NK-92 treated with Interleukin-12 subunit alpha and Interleukin-12 subunit beta, amount 100 ng/mL, for 24 hours (cell line): ENCODE results near the gene CCDC33.

ENCODE experiments used
- DNase-seq: peaks from one replicate; lab custom pipeline; 2025; lab: John Stamatoyannopoulos, UW

The CCDC33 gene

DNA sequence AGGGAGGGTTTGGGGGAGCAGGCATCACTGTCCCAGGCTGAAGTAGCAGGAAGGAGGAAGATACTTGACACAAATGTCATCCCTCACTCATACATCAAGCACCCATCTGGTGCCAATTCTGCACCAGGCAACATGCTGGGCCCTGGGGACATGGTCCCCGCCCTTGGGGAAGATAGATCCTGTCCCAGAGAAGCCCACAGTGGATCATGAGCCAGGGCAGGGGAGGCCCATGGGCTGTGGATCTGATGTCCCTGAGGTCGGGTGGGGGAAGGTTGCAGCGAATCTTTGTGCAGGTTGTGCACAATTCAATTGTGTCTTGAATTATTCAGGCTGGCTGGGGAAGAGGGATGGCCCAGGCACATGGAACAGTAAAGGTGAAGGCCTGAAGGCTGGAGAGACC is 6.4 kb upstream of the CCDC33 start:
- DNase-seq: no peak

DNA sequence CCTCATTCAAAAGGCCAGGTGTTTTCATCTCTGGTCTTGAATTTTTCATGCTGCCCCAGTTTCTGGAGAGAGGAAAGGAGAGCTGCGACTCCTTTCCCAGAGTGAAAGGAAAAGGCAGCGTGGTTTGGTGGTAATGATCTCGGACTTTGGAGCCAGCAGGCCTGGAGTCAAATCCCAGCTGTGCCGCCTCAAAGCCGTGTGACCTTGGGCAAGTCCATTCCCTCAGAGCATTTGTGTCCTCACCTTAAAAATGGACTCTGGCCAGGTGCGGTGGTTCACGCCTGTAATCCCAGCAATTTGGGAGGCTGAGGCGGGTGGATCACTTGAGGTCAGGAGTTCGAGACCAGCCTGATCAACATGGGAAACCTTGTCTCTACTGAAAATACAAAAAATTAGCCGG is 4.7 kb upstream of the CCDC33 start:
- no peak for DNase-seq

- no peak for DNase-seq
Observed at GRCh38 chr15:74233373-74233772, 2.8 kb upstream of the CCDC33 start.

- no peak for DNase-seq
Observed at GRCh38 chr15:74233851-74234597, 2.1 kb upstream of the CCDC33 start.

- no peak for DNase-seq
Observed at GRCh38 chr15:74234598-74234875, 1.6 kb upstream of the CCDC33 start.

- DNase-seq: no peak
Observed at GRCh38 chr15:74239051-74239705, 3.1 kb downstream of the CCDC33 start.

DNA sequence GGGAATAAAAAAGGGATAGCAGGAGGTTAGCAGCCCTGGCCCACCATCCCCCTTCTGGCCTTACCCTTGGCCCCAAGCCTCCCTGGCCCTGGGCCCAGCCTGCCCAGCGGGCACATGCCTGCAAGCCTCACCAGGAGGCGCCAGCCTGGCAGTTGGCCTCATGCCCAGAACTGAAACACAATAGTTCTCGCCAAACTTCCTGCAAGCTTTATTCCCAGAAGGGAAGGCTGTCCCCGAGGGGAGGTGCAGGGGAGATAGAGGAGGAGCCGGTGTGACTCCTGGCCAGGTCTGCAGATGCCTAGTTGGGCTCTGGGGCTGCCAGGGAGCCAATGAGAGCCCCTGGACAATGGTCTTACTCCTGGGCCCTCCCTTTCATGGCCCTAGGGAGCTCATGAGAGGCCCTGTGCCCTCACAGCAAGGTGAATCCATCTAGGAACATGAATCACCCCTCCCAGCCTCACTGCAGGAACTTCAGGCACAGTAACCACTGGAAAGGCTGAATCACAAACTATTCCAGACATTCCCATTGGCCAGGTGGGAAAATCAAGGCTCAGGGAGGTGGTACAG is 4.0 kb downstream of the CCDC33 start:
- DNase-seq: no peak

GRCh38 chr15:74240897-74241614 is 4.9 kb downstream of the CCDC33 start:
- no peak for DNase-seq

GRCh38 chr15:74242441-74243185 is 6.5 kb downstream of the CCDC33 start:
- DNase-seq: no peak

DNA sequence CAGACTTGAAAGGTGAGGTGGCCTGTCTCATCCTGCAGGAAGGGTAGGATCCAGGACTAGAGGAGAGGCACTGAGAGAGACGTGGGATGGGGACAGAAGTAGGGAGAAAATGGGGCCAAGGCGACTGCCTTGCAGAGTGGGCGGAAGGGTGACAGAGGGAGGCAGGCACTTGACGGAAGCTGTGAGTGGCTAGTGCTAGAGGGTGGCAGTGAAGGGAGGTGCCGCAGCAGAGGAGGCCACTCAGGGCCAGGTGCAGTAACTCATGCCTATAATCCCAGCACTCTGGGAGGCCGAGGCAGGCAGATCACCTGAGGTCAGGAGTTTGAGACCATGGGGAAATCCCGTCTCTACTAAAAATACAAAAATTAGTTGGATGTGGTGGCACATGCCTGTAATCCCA is 7.3 kb downstream of the CCDC33 start:
- no peak for DNase-seq

DNA sequence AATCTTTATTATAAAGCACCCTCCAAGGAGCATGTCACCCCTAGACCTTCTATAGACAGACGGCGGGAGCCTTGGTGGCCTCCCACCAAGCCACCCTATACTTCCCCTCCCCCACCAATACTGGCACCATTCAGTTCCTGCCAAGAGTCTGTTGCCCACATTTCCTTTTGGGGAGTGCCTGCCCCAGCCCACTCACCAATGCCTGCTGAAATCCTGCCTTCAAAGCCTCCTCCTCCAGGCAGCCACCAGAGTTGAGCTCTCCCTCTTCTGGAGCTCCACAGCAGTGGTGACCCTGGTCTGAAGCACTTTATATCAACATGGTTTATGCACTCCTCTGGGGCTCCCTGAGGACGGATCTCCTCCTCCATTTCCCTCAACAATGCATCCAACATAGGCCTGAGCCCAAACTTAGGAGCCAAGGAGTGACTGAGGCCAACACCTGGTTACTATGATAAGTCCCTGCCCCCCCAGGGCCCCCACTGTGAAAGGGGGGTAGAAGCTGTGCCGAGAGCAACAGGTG is 8.8 kb downstream of the CCDC33 start:
- no peak for DNase-seq

GRCh38 chr15:74245342-74245931 is 9.3 kb downstream of the CCDC33 start:
- no peak for DNase-seq

- no peak for DNase-seq
Observed at GRCh38 chr15:74250266-74250665, 14.1 kb downstream of the CCDC33 start.

GRCh38 chr15:74251131-74251811 is 15.1 kb downstream of the CCDC33 start:
- DNase-seq: no peak

- DNase-seq: no peak
Observed at GRCh38 chr15:74252291-74252690, 16.2 kb downstream of the CCDC33 start.

- DNase-seq: no peak
Observed at GRCh38 chr15:74252721-74253120, 16.6 kb downstream of the CCDC33 start.

DNA sequence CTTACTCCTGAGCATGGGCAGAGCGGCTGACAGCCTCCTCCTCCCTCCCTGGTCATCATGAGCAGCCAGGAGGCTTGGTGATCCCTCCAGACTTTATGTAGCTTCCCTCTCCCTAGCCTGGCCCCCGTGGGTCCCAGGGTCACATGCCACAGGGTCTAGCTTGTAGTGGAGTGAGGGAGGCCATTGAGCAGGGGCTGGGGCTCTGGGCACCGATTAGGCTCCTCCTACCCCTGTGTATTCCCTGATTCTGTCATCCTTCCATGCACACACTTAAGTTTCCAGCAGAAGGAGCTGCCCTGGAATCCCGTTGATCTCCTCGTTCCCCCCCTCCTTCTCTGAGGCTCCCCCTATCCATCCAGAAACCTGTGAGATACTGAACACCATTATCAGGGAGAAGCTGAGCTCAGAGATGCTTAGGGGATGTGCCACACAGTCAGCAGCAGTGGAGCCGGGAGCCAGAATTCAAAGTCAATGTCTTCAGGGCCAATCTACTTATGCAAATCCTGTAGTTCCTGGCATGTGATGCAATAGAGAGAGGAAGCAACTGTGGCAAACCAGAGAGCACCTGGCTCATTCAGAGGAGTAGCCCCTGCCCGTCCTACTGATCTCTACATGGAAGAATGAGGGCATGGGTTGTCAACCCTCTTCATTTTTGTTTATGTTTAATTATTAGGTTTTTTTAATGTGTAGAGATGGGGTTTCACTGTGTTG is 17.2 kb downstream of the CCDC33 start:
- DNase-seq: no peak

- DNase-seq: no peak
Observed at GRCh38 chr15:74257105-74257504, 21.0 kb downstream of the CCDC33 start.

- DNase-seq: no peak
Observed at GRCh38 chr15:74257623-74258022, 21.5 kb downstream of the CCDC33 start.
